Loucy (cell line): ENCODE data around the gene MOCS1.

Source experiments
- H2AFZ ChIP-seq: fragments of 200-600 bp; sonication (generic); 2 replicates; pipeline ENCODE4 v1.6.0; 2016; ENCODE audit warnings: antibody characterized with exemption, mild to moderate bottlenecking, low read length, moderate library complexity
- H3F3A ChIP-seq: fragments of 200-600 bp; 2 replicates; pipeline ENCODE4 v1.6.0; 2016; ENCODE audit warnings: antibody characterized with exemption, low read depth, mild to moderate bottlenecking
- H3K27me3 ChIP-seq: fragments of 200-600 bp; sonication (generic); 2 replicates; pipeline ENCODE4 v1.6.1; 2014; ENCODE audit warnings: low read length, mild to moderate bottlenecking; ENCODE audit not compliant: insufficient read depth, poor library complexity, severe bottlenecking
- H3K36me3 ChIP-seq: fragments of 200-600 bp; sonication (generic); 2 replicates; pipeline ENCODE4 v1.6.1; 2016; ENCODE audit warnings: low read length; ENCODE audit not compliant: insufficient read depth
- H3K4me1 ChIP-seq: fragments of 200-600 bp; sonication (generic); 2 replicates; pipeline ENCODE4 v1.5.1; 2014; ENCODE audit warnings: low read length, mild to moderate bottlenecking; ENCODE audit not compliant: insufficient read depth, poor library complexity, severe bottlenecking
- H3K4me2 ChIP-seq: fragments of 200-600 bp; sonication (generic); 2 replicates; pipeline ENCODE4 v1.6.0; 2014; ENCODE audit warnings: antibody characterized with exemption, low read length, low read depth, mild to moderate bottlenecking; ENCODE audit not compliant: poor library complexity, severe bottlenecking
- H3K4me3 ChIP-seq: fragments of 200-600 bp; sonication (generic); 2 replicates; pipeline ENCODE4 v1.5.1; 2014; ENCODE audit warnings: low read length, mild to moderate bottlenecking, mixed read lengths; ENCODE audit not compliant: poor library complexity, severe bottlenecking
- H3K79me2 ChIP-seq: fragments of 200-600 bp; sonication (generic); 2 replicates; pipeline ENCODE4 v1.6.1; 2014; ENCODE audit warnings: low read length; ENCODE audit not compliant: insufficient read depth
- H3K9ac ChIP-seq: fragments of 200-600 bp; sonication (generic); 2 replicates; pipeline ENCODE4 v1.6.0; 2014; ENCODE audit warnings: mild to moderate bottlenecking, low read depth, low read length, moderate library complexity; ENCODE audit not compliant: poor library complexity, severe bottlenecking
- H3K9me2 ChIP-seq: fragments of 200-600 bp; sonication (generic); replicated peaks from 2 replicates; pipeline ENCODE4 v1.6.1; 2016; ENCODE audit warnings: low read depth, low read length, mixed read lengths
- H3K9me3 ChIP-seq: fragments of 200-600 bp; sonication (generic); 2 replicates; pipeline ENCODE4 v1.6.1; 2014; ENCODE audit warnings: mild to moderate bottlenecking, antibody characterized with exemption, low read length, low read depth; ENCODE audit not compliant: insufficient read depth
- H4K20me1 ChIP-seq: fragments of 200-600 bp; sonication (generic); 2 replicates; pipeline ENCODE4 v1.6.0; 2014; ENCODE audit warnings: antibody characterized with exemption, low read length, mild to moderate bottlenecking; ENCODE audit not compliant: insufficient read depth, poor library complexity, severe bottlenecking
- EZH2phosphoT487 ChIP-seq: fragments of 200-600 bp; IDR thresholded peaks from 2 replicates; pipeline ENCODE4 v1.6.1; 2018; ENCODE audit warnings: antibody characterized with exemption, mild to moderate bottlenecking, moderate library complexity, borderline replicate concordance
- TF ChIP-seq, protein P1 (sequence below): fragments of 200-600 bp; sonication (generic); conservative IDR thresholded peaks from 2 replicates; pipeline ENCODE4 v1.5.1; 2014; ENCODE audit warnings: mild to moderate bottlenecking, antibody characterized with exemption, low read length

MOCS1 gene

DNA sequence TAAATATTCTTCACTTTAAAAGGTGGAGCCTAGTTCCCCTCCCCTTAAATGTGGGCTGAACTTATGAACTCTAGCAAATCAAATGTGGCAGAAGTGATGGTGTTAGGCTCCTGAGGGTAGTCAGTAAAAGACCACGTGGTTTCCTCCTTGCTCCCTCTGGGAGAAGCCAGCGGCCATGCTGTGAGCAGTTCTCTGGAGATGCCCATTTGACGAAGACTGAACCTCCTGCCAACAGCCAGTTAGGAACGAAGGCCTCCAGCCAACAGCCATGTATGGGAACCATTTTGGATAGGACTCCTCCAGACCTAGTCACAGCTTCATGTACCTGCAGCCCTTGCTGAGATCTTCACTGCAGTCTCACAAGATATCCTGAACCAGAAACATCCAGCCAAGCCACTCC, 7.6 kb upstream of the MOCS1 start:
- Histone ChIP-seq H2AFZ (peak overlapping the region; percentile 64), H3K36me3 (no peaks in the 10 kb centered on the region), H3K4me3 (peak overlapping the region; percentile 33), H3K9me3 (no peaks in the 10 kb centered on the region), H3K9me2 (no peaks in the 10 kb centered on the region), H4K20me1 (no peaks in the 10 kb centered on the region), H3K4me1 (peaks cover 13% of the 10 kb centered on the region), H3K9ac (no peak overlapping the region), H3F3A (no peaks in the 10 kb centered on the region), H3K27me3 (no peaks in the 10 kb centered on the region), H3K4me2 (peak overlapping the region; percentile 42), H3K79me2 (no peaks in the 10 kb centered on the region)
- TF ChIP-seq, protein P1, sequence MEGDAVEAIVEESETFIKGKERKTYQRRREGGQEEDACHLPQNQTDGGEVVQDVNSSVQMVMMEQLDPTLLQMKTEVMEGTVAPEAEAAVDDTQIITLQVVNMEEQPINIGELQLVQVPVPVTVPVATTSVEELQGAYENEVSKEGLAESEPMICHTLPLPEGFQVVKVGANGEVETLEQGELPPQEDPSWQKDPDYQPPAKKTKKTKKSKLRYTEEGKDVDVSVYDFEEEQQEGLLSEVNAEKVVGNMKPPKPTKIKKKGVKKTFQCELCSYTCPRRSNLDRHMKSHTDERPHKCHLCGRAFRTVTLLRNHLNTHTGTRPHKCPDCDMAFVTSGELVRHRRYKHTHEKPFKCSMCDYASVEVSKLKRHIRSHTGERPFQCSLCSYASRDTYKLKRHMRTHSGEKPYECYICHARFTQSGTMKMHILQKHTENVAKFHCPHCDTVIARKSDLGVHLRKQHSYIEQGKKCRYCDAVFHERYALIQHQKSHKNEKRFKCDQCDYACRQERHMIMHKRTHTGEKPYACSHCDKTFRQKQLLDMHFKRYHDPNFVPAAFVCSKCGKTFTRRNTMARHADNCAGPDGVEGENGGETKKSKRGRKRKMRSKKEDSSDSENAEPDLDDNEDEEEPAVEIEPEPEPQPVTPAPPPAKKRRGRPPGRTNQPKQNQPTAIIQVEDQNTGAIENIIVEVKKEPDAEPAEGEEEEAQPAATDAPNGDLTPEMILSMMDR: no peak
- TF ChIP-seq EZH2phosphoT487: no peak

DNA sequence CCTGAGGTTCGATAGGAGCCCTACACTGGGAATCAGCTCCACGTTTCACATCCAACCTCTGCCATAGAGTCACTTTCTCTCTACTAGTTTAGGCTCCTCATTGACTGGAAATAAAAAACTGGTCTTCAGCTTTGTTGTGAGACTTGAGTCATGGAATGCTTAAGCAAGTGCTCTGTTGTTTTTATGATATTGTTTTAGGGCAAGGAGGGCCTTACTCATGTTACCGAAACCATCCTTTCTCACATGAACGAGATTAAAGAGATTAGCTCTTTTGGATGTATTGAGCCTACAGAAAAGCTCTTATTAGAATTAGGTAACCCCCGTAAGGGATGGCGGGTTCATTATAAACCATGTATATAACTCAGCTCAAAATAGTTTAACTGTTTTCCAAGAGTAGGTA, 6.9 kb upstream of the MOCS1 start:
- Histone ChIP-seq H3K9ac (no peak overlapping the region), H3K36me3 (no peaks in the 10 kb centered on the region), H4K20me1 (no peaks in the 10 kb centered on the region), H3K9me2 (no peaks in the 10 kb centered on the region), H3K4me2 (no peak overlapping the region), H3K79me2 (no peaks in the 10 kb centered on the region), H3F3A (no peaks in the 10 kb centered on the region), H2AFZ (no peak overlapping the region), H3K4me3 (no peak overlapping the region), H3K9me3 (no peaks in the 10 kb centered on the region), H3K4me1 (peaks cover 13% of the 10 kb centered on the region), H3K27me3 (no peaks in the 10 kb centered on the region)
- TF ChIP-seq, protein P1: no peak
- no peak for TF ChIP-seq EZH2phosphoT487

DNA sequence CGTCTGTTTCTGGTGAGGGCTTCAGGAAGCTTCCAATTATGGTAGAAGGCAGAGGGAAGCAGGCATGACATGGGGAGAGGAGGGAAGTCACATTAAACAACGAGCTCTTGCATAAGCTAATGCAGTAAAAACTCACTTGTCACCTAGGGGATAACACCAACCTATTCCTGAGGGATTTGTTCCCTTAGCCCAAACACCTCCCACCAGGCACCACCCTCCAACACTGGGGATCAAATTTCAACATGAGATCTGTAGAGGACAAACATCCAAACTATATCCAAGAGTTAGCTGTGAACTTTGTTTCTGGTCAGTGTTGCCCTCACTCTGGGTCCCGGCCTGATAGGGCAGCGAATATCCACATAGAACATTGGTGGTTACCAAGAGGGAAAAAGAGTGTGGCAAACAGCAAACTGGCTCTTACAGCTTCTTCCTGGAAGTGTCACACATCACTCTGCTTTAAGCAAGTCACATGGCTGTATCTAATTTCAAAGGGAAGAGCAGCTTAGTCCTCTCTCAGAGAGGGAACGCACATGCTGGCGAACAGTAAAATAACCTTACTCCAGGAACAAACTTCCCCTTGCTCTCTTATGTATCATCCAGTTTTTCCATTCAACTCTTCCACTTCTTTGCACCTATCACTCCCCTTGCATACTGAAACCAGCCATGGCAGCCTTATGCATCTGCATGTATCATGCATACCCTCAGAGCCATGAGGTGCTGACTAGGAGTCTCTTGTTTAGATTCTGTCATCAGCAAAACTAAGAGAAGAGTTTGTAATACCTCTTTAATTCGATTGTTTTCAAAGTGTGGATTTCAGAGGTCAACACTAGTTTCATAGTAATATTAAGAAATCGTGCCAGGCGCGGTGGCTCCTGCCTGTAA, 4.8 kb upstream of the MOCS1 start:
- H3K9me3 ChIP-seq: no peaks in the 10 kb centered on the region
- no peaks in the 10 kb centered on the region for H3K27me3 ChIP-seq
- H3K9me2 ChIP-seq: no peaks in the 10 kb centered on the region
- peak overlapping the region; percentile 74 for H2AFZ ChIP-seq
- H3K9ac ChIP-seq: no peak overlapping the region
- H3K4me2 ChIP-seq: no peak overlapping the region
- H3K4me3 ChIP-seq: no peak overlapping the region
- H3K4me1 ChIP-seq: peaks cover 13% of the 10 kb centered on the region
- TF ChIP-seq, protein P1: no peak
- H4K20me1 ChIP-seq: no peaks in the 10 kb centered on the region
- H3F3A ChIP-seq: no peaks in the 10 kb centered on the region
- H3K36me3 ChIP-seq: no peaks in the 10 kb centered on the region
- no peaks in the 10 kb centered on the region for H3K79me2 ChIP-seq
